IPS-20b (cell line): ENCODE data around the gene SYT8.
"Not testable (repeated sequence)": the region's sequence is repeated elsewhere in the genome, so short reads cannot be mapped to it uniquely, and the experiment has no call there.

Experiments used
- H3K27ac ChIP-seq: one replicate; pipeline ENCODE4 v1.5.1; 2013; ENCODE audit warnings: low read length
- H3K27me3 ChIP-seq: 2 replicates; pipeline ENCODE4 v1.6.1; 2013; ENCODE audit warnings: mild to moderate bottlenecking, low read length, inconsistent platforms; ENCODE audit not compliant: insufficient read depth
- H3K36me3 ChIP-seq: 2 replicates; pipeline ENCODE4 v1.6.1; 2013; ENCODE audit warnings: low read depth, mild to moderate bottlenecking, inconsistent platforms, low read length, moderate library complexity; ENCODE audit not compliant: insufficient read depth
- H3K4me1 ChIP-seq: 2 replicates; pipeline ENCODE4 v1.6.1; 2013; ENCODE audit warnings: mild to moderate bottlenecking, control low read depth, inconsistent platforms, low read length, moderate library complexity; ENCODE audit not compliant: insufficient read depth
- H3K4me3 ChIP-seq: 2 replicates; pipeline ENCODE4 v1.5.1; 2013; ENCODE audit warnings: mild to moderate bottlenecking, low read length, inconsistent platforms
- H3K9ac ChIP-seq: 2 replicates; pipeline ENCODE4 v1.6.1; 2013; ENCODE audit warnings: low read depth, mild to moderate bottlenecking, inconsistent platforms, low read length, moderate library complexity
- H3K9me3 ChIP-seq: 2 replicates; pipeline ENCODE4 v1.6.1; 2013; ENCODE audit warnings: mild to moderate bottlenecking, low read depth, low read length, inconsistent platforms; ENCODE audit not compliant: insufficient read depth

Gene SYT8

DNA sequence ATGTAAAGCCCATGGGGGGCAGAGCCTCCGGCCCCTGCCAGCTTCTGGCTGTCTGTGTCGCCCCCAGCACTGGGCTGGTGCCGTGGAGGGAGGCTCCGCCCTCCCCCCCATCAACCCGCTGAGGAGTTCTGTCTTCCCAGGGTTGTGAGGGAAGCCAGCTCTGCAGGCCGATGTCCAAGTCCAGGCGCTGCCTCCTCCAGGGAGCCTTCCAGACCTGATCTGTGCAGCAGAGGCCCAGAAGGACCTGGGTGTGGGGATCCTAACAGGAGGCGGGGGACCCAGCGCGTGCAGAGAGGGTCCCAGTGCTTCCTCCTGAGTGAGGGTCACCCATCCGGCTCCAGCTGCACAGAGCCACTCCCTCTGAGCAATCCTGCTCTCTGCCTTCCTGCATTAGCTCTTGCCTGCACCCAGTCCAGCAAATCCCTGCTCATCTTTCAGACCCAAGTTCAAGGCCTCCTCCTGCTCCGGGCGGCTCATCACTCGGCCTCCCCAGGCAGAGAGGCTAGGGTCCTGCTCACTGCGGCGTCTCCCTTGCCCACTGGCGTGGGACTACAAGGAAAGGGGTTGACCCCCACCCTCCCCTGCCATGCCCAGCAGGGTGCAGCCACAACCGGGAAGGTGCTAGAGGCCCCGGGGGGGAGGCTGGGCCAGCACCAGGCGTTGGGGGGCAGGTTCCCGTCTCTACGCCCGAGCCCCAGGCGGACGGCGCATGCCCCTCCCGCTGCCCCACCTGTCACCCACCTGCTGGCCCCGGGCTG lies 40.5 kb downstream of the SYT8 start:
- Histone ChIP-seq H3K4me3 (no peak overlapping the region), H3K27ac (no peak overlapping the region), H3K9me3 (no peaks in the 10 kb centered on the region), H3K9ac (no peak overlapping the region), H3K27me3 (peaks cover 12% of the 10 kb centered on the region), H3K4me1 (no peaks in the 10 kb centered on the region), H3K36me3 (no peaks in the 10 kb centered on the region)

DNA sequence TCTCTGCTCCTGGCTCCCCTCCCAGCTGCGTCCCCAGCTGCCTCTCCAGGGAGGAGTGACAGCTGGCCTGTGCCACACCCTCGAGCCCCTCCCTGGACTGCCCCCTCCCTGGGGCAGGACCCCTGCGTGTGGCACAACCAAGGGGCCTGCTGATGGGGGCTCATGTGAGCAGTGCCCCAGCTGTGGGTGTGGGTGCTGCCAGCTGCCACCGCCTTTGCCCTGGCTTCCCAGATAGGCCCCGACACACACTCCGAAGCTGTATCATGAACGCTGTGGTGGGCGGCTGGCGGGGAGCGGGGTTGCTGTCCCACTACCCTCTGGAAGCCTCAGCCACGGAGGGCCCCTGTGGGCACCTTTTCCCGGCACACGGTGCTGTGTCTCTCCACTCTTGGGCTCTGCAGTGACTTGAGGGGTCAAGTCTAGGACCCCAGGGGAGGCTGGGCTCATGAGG lies 41.1 kb downstream of the SYT8 start:
- H3K9ac ChIP-seq, H3K4me1 ChIP-seq, H3K4me3 ChIP-seq, H3K9me3 ChIP-seq, H3K36me3 ChIP-seq, H3K27me3 ChIP-seq, H3K27ac ChIP-seq: not testable (repeated sequence)

DNA sequence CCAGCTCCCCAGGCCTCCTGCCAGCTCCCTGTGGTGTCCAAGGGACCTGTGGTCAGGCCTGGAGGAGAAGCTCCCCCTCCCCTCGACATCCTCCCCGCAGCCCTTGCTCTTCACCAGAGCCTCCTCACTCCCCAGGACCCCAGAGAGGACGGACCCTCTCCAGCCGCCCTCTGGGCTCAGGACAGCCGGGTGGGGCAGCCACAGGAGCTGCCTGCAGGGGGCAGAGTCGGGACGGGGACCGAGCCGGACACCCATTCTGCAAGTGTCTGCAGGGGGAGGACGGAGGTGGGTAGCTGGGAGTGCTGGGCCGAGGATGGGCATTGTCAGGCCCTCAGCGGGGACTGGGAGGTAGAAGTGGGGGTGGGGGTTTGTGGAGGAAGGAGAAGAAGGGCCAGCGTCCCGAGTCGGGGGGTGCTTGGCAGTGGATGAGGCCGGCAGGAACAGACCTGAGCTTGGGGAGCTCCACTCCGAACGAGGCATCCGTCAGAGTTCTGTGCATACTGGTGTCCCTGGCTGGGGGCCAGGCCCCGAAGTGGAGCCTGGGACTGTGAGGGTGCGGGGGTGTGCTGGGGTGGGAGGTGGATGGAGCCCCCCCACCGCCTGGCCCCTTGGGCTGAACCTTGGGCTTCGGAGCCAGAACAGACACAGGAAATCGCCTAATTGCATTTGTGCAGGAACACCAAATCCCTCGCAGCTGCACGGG lies 41.7 kb downstream of the SYT8 start:
- H3K36me3 ChIP-seq = no peaks in the 10 kb centered on the region
- no peak overlapping the region for H3K4me3 ChIP-seq
- no peak overlapping the region for H3K27ac ChIP-seq
- 0 out of 2 replicates have a peak, but pooled peaks cover under 1% of the 10 kb centered on the region for H3K27me3 ChIP-seq
- no peaks in the 10 kb centered on the region for H3K9me3 ChIP-seq
- no peak overlapping the region for H3K9ac ChIP-seq
- H3K4me1 ChIP-seq = no peaks in the 10 kb centered on the region

DNA sequence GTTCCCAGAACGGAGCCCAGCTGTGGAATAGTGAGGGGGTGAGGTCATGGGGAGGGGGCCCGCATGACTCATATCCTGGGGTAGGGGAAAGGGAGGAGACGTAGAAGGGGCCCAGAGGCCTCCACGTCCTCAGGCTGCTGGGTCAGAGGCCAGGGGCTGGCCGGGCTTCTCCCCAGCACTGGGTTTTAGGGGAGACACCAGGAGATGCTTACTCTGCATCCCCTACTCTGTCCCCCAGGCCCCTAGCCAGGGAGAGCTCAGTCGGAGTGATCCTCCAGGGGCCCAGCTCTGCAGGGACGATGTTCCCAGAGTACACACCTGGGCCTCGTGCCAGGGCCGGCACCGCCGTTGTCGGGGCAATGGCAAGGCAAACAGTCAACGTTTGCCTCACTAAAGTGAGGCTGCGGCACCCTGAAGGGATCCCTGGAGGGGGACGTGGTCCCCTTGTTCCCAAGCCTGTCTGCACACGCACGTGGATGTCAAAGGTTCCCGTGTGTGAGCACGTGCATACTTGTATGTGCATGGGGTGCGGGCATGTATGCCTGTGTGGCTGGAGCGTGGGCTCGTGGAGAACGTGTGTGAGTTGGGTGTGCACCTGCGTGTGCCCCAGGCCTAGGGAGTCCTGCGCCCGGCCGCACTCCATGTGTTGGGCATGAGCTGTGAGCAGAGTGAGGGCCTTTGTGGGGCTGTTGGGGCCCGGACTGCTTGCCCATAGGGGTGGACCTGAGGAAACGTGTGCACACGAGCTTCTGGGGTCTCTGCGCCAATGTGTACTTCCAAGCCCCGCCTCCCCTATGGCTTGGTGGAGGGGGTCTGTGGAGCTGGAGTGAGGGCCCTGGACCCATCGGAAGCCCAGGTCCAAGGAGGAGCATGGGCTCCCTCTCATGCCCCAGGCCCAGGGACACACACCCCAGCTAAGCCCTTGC lies 42.7 kb downstream of the SYT8 start:
- Histone ChIP-seq H3K27ac (no peak overlapping the region), H3K9ac (no peak overlapping the region), H3K4me1 (no peaks in the 10 kb centered on the region), H3K27me3 (no peaks in the 10 kb centered on the region), H3K36me3 (no peaks in the 10 kb centered on the region), H3K9me3 (no peaks in the 10 kb centered on the region), H3K4me3 (no peak overlapping the region)

DNA sequence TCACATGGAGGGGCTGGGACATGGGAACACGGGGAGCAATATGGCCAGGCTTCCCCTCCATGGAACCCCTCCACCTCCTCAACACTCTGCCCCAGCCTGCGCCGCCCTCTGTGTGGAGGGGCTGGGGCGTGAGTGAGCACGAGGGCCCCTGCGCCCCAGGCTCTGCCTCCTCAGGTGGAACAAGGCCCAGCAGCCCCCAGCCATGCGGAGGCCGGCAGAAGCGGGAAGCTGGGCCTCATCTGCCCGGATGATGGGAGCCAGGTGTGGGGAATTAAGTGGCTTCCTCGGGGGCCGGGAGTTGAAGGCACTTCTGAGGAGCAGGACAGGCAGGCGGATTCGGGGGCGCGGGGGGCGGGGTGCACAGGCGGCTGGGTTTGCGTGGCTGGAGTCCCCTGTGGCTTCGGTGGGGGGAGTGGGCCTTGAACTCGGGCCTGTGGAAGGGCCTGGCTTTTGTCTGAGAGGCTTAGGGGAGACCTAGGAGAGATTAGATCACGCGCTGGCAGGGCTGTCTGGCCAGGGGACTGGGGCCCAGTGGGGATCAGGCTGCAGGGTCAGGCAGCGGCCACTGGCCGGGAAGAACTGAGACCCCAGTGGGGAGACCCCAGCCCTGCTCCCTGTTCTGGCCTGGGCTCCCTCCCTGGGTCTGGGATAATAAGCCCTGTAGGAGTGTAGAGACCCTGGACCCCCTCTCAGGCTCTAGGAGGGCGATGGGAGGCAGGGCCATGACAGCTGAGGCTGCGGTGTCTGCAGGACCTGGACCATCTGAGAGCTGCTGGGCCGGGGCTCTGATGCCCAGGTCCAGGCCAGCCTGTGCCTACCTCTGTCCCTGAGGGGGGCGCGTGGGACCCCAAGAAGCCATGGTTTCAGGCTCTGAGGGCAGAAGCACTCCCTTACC lies 43.6 kb downstream of the SYT8 start:
- Histone ChIP-seq H3K27ac (no peak overlapping the region), H3K4me3 (no peak overlapping the region), H3K27me3 (no peaks in the 10 kb centered on the region), H3K4me1 (no peaks in the 10 kb centered on the region), H3K36me3 (no peaks in the 10 kb centered on the region), H3K9me3 (no peaks in the 10 kb centered on the region), H3K9ac (no peak overlapping the region)

DNA sequence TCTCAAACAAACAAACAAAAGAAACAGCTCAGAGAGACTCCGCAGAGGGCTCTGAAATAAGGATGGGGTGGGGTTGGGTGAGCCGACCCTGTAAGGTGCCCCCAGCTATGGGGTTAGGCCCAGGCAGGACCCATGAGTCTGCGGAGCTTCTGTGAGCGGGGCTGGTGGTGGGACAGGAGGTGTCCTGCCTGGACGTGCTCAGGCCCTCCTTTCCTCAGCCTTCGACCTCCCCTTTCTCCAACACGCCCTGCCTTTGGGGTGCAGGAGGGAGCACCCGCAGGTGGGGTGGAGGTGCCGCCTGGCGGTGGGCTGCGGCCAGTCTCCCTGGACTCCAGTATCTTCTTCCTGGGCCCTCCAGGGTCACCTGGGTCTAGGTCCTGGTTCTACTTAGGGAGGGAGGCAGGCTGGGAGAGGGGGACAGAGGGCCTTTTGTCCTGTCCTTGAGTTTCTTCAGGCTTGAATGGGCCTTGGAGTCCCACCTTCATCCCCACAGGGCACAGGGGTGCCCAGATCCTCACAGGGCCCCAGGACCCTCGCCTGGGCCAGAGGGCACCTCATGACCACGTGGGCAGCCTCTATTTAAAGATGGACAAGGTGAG lies 44.7 kb downstream of the SYT8 start:
- no peaks in the 10 kb centered on the region for H3K4me1 ChIP-seq
- H3K9me3 ChIP-seq = no peaks in the 10 kb centered on the region
- H3K9ac ChIP-seq = no peak overlapping the region
- no peak overlapping the region for H3K27ac ChIP-seq
- H3K36me3 ChIP-seq = no peaks in the 10 kb centered on the region
- H3K27me3 ChIP-seq = no peaks in the 10 kb centered on the region
- H3K4me3 ChIP-seq = no peak overlapping the region

DNA sequence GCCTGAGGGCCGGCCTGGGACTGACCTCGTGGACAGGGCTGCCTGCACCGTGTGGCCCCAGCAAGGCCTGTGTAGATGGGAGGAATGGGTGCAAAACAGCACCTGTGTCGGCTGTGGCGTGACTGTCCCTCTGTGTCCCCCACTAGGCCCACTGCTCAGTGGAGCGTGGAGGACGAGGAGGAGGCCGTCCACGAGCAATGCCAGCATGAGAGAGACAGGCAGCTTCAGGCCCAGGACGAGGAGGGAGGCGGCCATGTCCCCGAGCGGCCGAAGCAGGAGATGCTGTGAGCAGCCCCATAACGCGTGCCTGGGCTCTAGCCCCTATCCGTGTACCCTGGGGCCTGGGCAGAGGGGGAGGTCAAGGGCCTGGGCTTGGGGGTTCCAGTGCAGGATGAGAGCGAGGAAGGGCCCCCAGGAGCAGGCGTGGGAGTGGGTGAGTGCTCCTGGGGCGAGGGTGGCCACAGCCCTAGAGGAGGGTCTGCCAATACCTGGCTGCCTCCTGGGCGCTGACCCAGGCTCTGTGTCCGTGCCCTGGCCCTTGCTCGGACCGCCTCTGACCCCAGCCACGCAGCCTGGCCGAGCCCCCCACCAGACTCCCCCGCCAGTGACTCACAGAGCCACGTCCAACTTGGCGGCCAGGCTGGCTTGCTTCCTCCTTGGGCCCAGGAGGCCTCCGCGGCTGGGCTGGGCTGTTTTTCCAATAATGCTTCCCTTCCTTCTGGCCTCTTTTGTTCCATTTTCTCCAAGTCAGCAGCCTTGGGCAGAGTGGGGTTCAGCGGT lies 45.3 kb downstream of the SYT8 start:
- H3K36me3 ChIP-seq = no peaks in the 10 kb centered on the region
- H3K9ac ChIP-seq = no peak overlapping the region
- no peak overlapping the region for H3K27ac ChIP-seq
- H3K4me1 ChIP-seq = no peaks in the 10 kb centered on the region
- no peaks in the 10 kb centered on the region for H3K27me3 ChIP-seq
- H3K4me3 ChIP-seq = no peak overlapping the region
- H3K9me3 ChIP-seq = no peaks in the 10 kb centered on the region

DNA sequence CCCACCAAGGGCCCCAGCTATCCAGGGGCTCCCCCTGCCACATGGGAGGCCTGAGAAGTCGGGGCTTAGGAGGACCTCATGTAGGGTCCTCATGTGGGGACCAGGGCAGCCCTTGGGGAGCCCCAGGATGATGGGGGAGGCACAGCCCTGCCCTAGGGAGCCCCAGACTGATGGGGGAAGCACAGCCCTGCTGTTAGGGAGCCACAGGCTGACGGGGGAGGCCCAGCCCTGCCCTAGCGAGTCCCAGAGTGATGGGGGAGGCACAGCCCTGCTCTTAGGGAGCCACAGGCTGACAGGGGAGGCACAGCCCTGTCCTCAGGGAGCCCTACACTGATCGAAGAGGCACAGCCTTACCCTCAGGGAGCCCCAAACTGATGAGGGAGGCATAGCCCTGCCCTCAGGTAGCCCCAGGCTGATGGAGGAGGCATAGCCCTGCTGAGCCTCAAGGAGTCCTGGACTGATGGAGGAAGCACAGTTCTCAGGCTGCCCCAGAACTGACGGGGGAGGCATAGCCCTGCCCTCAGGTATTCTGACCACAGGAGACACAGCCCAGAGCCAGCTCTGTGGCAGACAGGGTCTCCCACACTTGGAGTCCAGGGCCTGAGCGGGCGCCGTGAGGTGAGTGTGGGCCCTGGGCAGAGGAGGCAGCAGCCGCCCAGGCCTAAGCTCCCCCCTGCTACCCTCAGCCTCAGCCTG lies 46.1 kb downstream of the SYT8 start:
- Histone ChIP-seq H3K4me3 (no peak overlapping the region), H3K36me3 (no peaks in the 10 kb centered on the region), H3K27me3 (no peaks in the 10 kb centered on the region; the same call in 1 of the 2 replicates), H3K9me3 (no peaks in the 10 kb centered on the region), H3K9ac (no peak overlapping the region), H3K4me1 (no peaks in the 10 kb centered on the region), H3K27ac (no peak overlapping the region)

DNA sequence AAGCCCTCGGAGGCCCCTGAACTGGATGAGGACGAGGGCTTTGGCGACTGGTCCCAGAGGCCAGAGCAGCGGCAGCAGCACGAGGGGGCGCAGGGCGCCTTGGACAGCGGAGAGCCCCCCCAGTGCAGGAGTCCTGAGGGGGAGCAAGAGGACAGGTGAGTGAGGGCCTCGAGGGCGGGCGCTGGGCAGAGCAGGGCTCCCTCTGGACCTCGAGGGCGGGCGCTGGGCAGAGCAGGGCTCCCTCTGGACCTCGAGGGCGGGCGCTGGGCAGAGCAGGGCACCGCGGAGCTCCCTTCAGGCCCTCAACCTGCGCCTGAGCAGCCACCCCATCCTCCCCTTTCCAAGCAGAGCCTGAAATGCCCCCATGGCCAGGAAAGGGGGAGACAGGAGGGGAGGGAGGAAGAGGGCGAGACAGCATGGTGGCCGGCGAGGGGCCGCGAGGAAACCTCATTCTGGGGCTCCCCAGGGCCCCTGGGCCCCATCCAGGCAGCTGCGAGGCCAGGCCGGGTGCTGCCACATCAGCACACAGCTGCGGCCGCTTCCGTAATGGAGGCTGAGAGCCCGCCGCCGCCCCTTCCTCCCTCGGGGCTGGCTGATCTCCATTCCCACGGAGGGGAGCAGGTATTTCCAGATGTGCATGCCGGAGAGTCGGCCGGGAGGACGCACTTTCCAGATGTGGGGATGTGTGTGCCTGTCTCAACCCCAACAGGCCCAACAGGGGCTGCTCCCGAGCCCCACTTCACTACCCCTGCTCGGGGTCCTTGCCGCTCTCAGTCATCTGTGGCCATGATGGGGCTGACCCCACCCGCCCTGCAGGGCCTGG lies 46.9 kb downstream of the SYT8 start:
- no peak overlapping the region for H3K4me3 ChIP-seq
- H3K27ac ChIP-seq = no peak overlapping the region
- H3K4me1 ChIP-seq = no peaks in the 10 kb centered on the region
- H3K36me3 ChIP-seq = no peaks in the 10 kb centered on the region
- H3K27me3 ChIP-seq = no peaks in the 10 kb centered on the region; the same call in 1 of the 2 replicates
- H3K9me3 ChIP-seq = no peaks in the 10 kb centered on the region
- no peak overlapping the region for H3K9ac ChIP-seq
